Lung (tissue), 12 donors: ENCODE results near the gene ZNRF1. TPM values are rescaled to one million over a fixed set of nuclear protein-coding genes. Genes with fewer than 3 reads are reported as not detected.
A peak's percentile ranks its signal among the peaks of the same experiment; 100 is the strongest.
"Not testable (repeated sequence)": the region's sequence is repeated elsewhere in the genome, so short reads cannot be mapped to it uniquely, and the experiment has no call there.

Source experiments
- ATAC-seq: fragments of 200-7000 bp; cut with Tn5 transposase; one replicate; pipeline ENCODE4 v1.9.1; 2020; ENCODE audit warnings: moderate number of reproducible peaks; ENCODE audit not compliant: insufficient read depth, low FRiP score
- DNase-seq, 3 donors: peaks; one replicate each; pipeline ENCODE4 v3.0.0-alpha.2; 2013 to 2017
- H3K27ac ChIP-seq, 2 donors: one replicate each; pipeline ENCODE4 v1.5.1; 2013; ENCODE audit warnings: mild to moderate bottlenecking in 2 of 2, moderate library complexity in 2 of 2, control low read depth in 1 of 2, inconsistent platforms in 1 of 2, low read depth in 1 of 2, low read length in 1 of 2
- H3K27me3 ChIP-seq, 3 donors: one replicate each; pipeline ENCODE4 v1.5.1; 2013; ENCODE audit warnings: low read length in 2 of 3; ENCODE audit not compliant: control insufficient read depth in 3 of 3, insufficient read depth in 3 of 3
- H3K36me3 ChIP-seq, 4 donors: one replicate each; pipeline ENCODE4 v1.5.1; 2013; ENCODE audit warnings: low read length in 4 of 4, mild to moderate bottlenecking in 1 of 4, moderate library complexity in 1 of 4; ENCODE audit not compliant: control insufficient read depth in 4 of 4, insufficient read depth in 4 of 4
- H3K4me1 ChIP-seq, 5 donors: one replicate each; pipeline ENCODE4 v1.5.1; 2013; ENCODE audit warnings: low read length in 5 of 5, mild to moderate bottlenecking in 2 of 5, moderate library complexity in 1 of 5; ENCODE audit not compliant: control insufficient read depth in 5 of 5, insufficient read depth in 5 of 5
- H3K4me3 ChIP-seq: one replicate; pipeline ENCODE4 v1.5.1; 2013; ENCODE audit warnings: mild to moderate bottlenecking, control low read depth, moderate library complexity
- H3K9ac ChIP-seq, 2 donors: one replicate each; pipeline ENCODE4 v1.5.1; 2013; ENCODE audit warnings: low read length in 2 of 2, control low read depth in 1 of 2; ENCODE audit not compliant: insufficient read depth in 1 of 2
- H3K9me3 ChIP-seq, 4 donors: one replicate each; pipeline ENCODE4 v1.5.1; 2013; ENCODE audit warnings: low read length in 3 of 4, mild to moderate bottlenecking in 1 of 4, moderate library complexity in 1 of 4; ENCODE audit not compliant: control insufficient read depth in 4 of 4, insufficient read depth in 3 of 4
- WGBS, 2 donors: extraction: QIAGEN DNeasy Blood & Tissue Kit; methylation state at CpG; one replicate each; pipeline ENCODE4 v1.1.7; 2013; 5-methylcytosine and 5-hydroxymethylcytosine counted together
- polyA plus RNA-seq, 2 donors: library from polyadenylated mRNA; stranded (reverse); fragments of 200-250 nt; gene quantifications; one replicate each; pipeline ENCODE4 v1.2.1, GENCODE V29; 2013
- total RNA-seq, 2 donors: library from RNA; depleted of rRNA in 1 of 2; stranded (reverse); fragments of >200 nt in 1 of 2; gene quantifications; one replicate each; pipeline ENCODE4 v1.2.1, GENCODE V29; 2014 to 2021
- TF ChIP-seq, protein P1 (sequence below): IDR thresholded peaks from 2 replicates; pipeline ENCODE4 v1.5.1; 2012; ENCODE audit warnings: mild to moderate bottlenecking; ENCODE audit errors: control extremely low read depth, extremely low read depth
- donor health status: control.
- donor health status: control.
- donor health status: Bipolar disorder and iron deficiency.
- donor health status: healthy.
- donor health status: DM: yes; HTN: yes; CAD: no.

ZNRF1 gene
- total and polyA plus RNA-seq, 4 donors: 8.9 to 25.1 (median 16.2) TPM

DNA sequence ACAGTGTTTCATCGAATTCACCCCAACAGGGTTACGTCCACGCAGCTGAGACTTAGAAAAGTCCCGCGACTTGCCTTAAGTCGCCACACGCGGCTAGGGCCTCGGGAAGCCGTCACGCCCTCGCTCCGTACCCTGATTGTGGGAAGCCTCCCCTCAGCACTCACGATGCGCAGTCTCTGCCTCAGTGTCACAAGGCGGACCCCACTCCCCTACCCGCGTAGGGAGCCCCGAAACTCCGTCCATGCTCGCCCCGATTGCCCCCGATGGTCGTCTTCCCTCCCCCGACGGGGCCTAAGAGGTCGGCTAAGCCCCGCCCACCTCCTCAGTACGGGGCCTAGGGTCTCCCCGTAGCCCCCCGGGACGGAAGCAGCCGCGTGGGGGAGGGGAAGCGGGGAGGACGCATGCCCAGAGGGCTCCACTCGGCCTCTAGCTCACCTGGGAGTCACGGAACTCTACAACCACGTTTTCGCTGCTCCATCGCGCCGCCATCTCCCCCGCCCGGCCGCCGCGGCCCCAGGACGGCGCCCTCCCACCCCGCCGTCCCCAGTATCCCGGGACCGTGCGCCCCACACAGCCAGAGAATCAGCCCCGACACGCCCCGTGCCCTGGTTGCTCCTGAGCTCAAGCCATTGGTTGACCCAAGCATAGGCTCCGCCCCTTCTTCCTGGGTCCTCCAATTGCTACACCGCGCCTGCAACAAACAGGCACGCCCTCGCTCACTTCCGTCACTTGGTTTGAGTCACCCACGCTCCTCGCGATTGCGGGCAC, 14.1 kb upstream of the ZNRF1 start, which contains the start of gene WDR59:
TSS of gene WDR59 (minus strand) at position 595 of the 768 bp plus-strand sequence. CDS start at position 489, 106 bp downstream.
- peak within 1 kb of the TSS; percentile 29 to 71 for H3K27ac ChIP-seq
- WGBS, 2 donors: 1% methylated on average over 47 to 68 of the region's 68 CpGs
- H3K9ac ChIP-seq: peak within 1 kb of the TSS; percentile 86 to 90

DNA sequence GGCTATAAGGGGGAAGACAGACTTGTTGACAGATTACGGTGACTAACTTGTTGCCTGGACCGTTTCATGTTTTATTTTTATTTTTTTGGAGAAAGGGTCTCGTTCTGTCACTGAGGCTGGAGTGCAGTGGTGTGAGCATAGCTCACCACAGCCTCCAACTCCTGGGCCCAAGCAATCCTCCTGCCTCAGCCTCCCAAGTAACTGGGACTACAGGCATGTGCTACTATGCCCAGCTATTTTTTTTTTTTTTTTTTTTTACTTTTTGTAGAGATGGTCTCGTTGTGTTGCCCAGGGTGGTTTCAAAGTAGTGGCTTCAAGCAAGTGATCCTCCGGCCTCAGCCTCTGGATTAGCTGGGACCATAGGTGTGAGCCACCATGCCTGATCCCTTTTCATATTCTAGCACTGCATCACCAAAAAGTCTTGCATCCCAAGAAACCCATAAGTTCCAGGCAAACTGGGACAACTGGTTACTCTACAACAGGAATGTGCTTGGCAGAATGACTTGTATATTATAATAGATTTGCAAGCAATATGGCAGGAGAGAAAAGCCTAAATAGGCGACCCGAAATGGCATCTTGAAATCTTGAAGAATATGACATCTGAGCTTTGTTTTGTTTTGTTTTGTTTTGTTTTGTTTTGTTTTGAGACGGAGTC, 11.7 kb upstream of the ZNRF1 start:
- no peak overlapping the region for H3K9ac ChIP-seq
- ATAC-seq (no peak), DNase-seq (no peak)
- H3K36me3 ChIP-seq: peaks cover 0 to 4% (median 0%) of the 10 kb centered on the region in 4 donors
- WGBS, 2 donors: 79 to 96% methylated on average over 8 of the region's 8 CpGs
- no peak overlapping the region for H3K27ac ChIP-seq
- no peaks in the 10 kb centered on the region for H3K9me3 ChIP-seq
- H3K27me3 ChIP-seq: no peaks in the 10 kb centered on the region
- TF ChIP-seq, protein P1, sequence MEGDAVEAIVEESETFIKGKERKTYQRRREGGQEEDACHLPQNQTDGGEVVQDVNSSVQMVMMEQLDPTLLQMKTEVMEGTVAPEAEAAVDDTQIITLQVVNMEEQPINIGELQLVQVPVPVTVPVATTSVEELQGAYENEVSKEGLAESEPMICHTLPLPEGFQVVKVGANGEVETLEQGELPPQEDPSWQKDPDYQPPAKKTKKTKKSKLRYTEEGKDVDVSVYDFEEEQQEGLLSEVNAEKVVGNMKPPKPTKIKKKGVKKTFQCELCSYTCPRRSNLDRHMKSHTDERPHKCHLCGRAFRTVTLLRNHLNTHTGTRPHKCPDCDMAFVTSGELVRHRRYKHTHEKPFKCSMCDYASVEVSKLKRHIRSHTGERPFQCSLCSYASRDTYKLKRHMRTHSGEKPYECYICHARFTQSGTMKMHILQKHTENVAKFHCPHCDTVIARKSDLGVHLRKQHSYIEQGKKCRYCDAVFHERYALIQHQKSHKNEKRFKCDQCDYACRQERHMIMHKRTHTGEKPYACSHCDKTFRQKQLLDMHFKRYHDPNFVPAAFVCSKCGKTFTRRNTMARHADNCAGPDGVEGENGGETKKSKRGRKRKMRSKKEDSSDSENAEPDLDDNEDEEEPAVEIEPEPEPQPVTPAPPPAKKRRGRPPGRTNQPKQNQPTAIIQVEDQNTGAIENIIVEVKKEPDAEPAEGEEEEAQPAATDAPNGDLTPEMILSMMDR: no peak
- peaks cover 5 to 12% (median 8%) of the 10 kb centered on the region in 5 donors for H3K4me1 ChIP-seq
- no peak overlapping the region for H3K4me3 ChIP-seq

More for the DNA sequence above, 14.1 kb upstream of the ZNRF1 start, which contains the start of gene WDR59:
- DNase-seq (peak; percentile 99 to 100 (median 100)), ATAC-seq (peak; percentile 100)
- H3K36me3 ChIP-seq: peaks cover 0 to 4% (median 0%) of the 10 kb centered on the region in 4 donors
- H3K4me1 ChIP-seq: peaks cover 0 to 7% (median 0%) of the 10 kb centered on the region in 5 donors
- no peaks in the 10 kb centered on the region for H3K9me3 ChIP-seq
- peak within 1 kb of the TSS; percentile 98 for H3K4me3 ChIP-seq
- no peaks in the 10 kb centered on the region for H3K27me3 ChIP-seq
- TF ChIP-seq, protein P1: no peak

GRCh38 chr16:74989864-74990263, 9.0 kb upstream of the ZNRF1 start:
- ATAC-seq, H3K4me3 ChIP-seq, H3K27me3 ChIP-seq, DNase-seq, H3K27ac ChIP-seq, H3K9me3 ChIP-seq, H3K36me3 ChIP-seq, H3K9ac ChIP-seq: not testable (repeated sequence)
- H3K4me1 ChIP-seq: peaks cover 0 to 24% (median 13%) of the 10 kb centered on the region in 5 donors
- 90% methylated on average over 3 of the region's 3 CpGs for WGBS, 2 donors

GRCh38 chr16:74990832-74991231, 8.0 kb upstream of the ZNRF1 start:
- no peak overlapping the region for H3K27ac ChIP-seq
- whole genome bisulfite sequencing, 2 donors: 96 to 97% methylated on average over 10 of the region's 10 CpGs
- TF ChIP-seq, protein P1: no peak
- H3K4me1 ChIP-seq: peaks cover 0 to 24% (median 13%) of the 10 kb centered on the region in 5 donors
- no peak overlapping the region for H3K4me3 ChIP-seq
- no peaks in the 10 kb centered on the region for H3K9me3 ChIP-seq
- no peaks in the 10 kb centered on the region for H3K27me3 ChIP-seq
- DNase-seq: no peak
- no peak overlapping the region for H3K9ac ChIP-seq
- H3K36me3 ChIP-seq: no peaks in the 10 kb centered on the region
- ATAC-seq: no peak
